HG02610 (cell line): Measurements from ENCODE around the gene MYO5B.

Experiments used
- ATAC-seq: cut with Tn5 transposase; IDR thresholded peaks from one replicate; pipeline ENCODE4 v1.9.1; 2021; ENCODE audit warnings: mild to moderate bottlenecking, moderate library complexity; ENCODE audit not compliant: unreplicated experiment

The MYO5B gene

GRCh38 chr18:50027996-50028395 is 167.0 kb downstream of the MYO5B start:
- no peak for ATAC-seq

DNA sequence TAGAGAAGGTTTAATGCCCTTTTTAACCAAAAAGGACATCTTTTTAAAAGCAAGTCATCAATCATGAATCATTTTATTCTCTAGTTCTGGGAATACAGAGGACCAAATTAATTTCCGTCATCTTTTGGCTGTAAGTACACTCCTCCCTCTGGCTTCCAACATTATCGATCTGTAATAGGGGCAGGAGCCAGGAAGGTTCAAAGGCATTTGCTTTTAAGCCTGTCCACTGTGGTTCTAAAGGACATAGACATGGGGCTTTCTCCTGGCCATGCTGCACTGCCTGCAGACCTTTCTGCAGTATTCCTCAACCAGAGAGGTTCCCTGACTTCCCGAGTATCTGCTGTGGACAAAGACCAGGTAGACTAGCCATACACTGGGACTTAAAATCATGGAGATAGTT is 170.5 kb downstream of the MYO5B start:
- no peak for ATAC-seq

GRCh38 chr18:50022985-50023384 is 172.0 kb downstream of the MYO5B start:
- no peak for ATAC-seq

- no peak for ATAC-seq
These were observed 180.3 kb downstream of the MYO5B start for GRCh38 chr18:50014606-50015005.

GRCh38 chr18:50013363-50014138 is 181.4 kb downstream of the MYO5B start:
- ATAC-seq, result no peak

GRCh38 chr18:50011813-50012435 is 183.0 kb downstream of the MYO5B start:
- ATAC-seq, result no peak

DNA sequence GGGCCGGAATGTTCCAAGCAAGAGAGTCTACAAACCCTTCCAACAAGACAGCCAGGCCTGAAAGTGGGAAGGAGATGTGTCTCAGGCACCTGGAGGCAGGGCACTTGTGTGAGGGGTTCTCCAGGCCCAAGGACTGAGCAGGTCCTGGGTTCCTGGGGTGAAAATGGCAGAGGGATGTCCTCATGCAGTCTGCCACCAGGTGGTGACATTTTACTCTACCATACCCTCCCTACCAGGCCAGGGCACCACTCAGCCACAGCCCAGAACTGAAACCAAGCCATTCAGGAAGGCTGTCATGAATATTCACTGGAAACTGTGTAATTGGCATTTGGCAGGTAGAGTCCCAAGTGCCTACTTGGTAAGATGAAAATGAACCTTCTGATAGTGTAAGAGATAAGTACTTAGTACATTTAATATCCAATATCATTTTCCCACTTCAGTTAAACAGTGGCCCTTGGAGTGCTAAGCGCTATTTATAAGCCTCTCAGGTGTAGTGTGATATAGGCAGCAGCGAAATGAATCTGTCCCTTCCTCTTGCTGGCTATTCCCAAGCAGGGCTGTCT is 185.1 kb downstream of the MYO5B start:
- ATAC-seq, result no peak

DNA sequence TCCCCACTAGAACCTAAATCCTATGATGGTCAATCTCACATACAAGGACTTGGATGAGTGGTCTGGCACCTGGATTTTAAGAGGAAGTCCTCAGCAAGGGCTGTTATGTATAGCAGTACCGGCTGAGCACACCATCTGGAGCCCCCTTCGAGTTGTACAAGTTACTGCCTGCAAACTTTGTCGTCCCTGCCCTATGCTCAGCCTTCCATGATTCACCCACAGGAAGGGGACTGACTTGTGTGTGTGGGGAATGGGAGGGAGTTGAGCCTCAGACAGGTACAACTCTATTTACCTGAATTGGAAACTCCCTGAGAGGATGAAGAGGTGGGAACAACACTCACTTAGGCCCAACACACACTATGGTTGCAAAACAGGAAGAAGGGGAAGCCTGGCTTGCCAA is 186.6 kb downstream of the MYO5B start:
- no peak for ATAC-seq

DNA sequence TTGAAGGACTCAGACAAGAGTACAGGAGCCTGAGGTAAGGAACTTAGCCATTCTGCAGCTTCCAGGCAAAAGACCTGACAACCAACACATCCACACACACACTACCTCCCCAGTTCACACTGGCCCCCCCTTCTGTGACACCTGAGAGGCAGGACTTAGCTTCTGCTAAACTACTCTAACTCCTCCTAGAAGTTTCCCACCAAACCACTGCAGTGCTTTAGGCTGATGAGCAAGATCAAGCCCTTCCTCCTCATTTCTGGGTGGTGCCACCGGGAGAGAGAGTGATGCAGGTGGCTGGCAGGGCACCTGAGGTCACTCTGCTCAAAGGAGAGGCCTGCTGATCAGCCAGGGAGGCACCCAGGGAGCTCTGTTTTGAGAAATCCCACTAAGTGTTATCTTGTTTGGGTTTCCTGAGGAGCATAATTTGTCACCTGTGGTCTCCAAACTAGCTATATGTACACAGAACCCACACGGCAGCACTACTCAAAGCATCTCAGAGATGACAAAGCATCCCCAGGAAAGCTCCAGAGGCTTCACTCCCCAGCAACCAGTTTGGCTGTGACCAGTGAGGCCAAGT is 188.4 kb downstream of the MYO5B start:
- ATAC-seq, result no peak

DNA sequence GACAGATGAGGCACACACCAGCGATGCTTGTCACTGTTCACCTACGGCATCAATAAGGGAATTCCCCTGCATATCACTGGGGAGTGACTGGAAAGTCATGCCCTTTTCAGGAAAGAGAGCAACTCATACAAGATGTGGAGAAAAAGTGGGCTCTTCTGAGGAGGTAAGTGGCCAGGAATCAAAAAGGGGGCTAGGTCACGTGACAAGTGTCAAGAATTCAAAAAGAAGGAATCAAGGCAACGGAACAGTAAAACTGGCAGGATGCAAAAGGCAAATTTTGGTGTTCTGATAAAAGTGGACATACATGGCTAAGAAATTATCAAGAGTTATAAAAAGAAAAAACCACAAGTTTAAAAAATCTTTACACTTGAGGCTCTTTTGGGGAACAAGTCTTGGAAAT is 190.9 kb downstream of the MYO5B start:
- ATAC-seq, result no peak

GRCh38 chr18:50002781-50003180 is 192.2 kb downstream of the MYO5B start:
- no peak for ATAC-seq

GRCh38 chr18:50000227-50000626 is 194.7 kb downstream of the MYO5B start:
- ATAC-seq, result no peak

GRCh38 chr18:49999128-49999527 is 195.8 kb downstream of the MYO5B start:
- ATAC-seq, result no peak

DNA sequence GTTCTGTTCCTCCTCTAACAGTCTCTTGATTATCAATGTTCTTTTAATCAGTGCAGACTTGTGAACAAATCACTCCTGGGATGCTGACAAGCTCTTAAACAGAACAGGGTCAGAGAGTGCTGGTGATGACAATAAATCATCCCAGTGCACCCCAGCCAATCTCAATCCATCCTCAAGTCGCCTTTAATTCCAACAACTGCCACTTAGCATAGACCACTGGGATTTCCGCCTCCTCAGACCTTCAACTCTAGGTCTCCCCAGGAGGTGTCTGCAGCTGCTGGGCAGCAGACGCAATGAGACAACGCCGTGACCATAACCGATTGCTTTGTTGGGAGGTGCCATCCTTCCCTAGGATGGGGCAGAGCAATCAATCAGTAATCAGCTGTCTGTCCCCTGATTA is 197.4 kb downstream of the MYO5B start:
- no peak for ATAC-seq

DNA sequence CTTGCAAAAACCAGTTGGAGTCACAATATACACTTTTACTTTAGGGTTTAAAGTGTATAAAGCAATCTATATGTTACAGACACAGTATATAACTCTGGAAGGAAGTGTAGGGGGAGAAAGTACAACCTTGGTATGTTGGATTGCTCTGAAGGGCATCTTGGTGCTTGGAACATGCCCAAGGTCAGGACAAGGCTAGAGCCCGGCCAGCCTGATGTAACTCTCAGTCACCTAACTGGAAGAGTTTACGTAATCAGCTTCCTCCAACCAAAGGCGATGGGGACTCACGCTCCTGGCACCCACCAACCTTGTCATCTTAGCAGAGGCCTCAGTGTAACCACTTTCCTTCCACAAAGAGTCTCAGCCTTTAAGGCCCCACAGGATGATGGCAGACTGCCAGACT is 200.5 kb downstream of the MYO5B start:
- no peak for ATAC-seq

DNA sequence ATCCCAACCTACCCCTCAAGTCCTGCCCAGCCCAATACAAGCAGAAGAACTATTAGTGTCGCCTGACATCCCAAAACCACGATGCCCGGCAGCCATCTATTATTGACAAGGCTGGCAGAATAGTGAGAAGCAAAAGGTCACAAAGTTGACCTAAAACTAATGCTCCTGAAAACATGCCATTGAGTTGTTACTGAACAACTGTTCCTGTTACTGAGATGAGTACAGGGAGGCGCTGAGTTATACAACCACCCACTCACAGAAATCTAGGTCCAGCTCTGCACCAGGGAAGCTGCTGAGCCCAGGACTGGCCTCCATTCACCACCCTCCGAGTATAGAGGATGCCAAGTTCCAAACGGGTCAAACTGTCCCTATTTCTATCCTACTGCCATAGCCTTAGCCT is 201.6 kb downstream of the MYO5B start:
- no peak for ATAC-seq

- no peak for ATAC-seq
These were observed 206.2 kb downstream of the MYO5B start for GRCh38 chr18:49988733-49989132.

- ATAC-seq, result no peak
These were observed 206.8 kb downstream of the MYO5B start for GRCh38 chr18:49988101-49988500.

DNA sequence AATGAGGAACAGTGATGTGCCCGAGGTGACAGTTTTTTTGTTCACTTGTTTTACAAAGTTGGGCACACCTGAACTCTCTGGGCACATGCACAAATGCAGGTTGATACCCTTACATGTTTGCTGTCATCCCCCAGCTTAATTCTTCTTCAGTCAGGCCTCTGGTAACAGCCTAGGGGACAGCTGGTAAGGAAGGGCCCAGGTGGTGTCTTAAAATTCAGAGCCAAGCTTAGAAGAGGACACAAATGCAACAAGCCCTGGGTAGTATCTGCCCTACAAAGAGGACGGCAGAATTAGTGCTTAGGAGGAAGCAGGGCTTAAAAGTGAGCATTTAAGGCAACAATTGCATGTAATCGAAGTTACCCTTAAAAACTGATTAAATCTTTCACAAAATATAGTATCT is 209.7 kb downstream of the MYO5B start:
- ATAC-seq, result no peak

GRCh38 chr18:49980896-49981295 is 214.1 kb downstream of the MYO5B start:
- ATAC-seq, result no peak

DNA sequence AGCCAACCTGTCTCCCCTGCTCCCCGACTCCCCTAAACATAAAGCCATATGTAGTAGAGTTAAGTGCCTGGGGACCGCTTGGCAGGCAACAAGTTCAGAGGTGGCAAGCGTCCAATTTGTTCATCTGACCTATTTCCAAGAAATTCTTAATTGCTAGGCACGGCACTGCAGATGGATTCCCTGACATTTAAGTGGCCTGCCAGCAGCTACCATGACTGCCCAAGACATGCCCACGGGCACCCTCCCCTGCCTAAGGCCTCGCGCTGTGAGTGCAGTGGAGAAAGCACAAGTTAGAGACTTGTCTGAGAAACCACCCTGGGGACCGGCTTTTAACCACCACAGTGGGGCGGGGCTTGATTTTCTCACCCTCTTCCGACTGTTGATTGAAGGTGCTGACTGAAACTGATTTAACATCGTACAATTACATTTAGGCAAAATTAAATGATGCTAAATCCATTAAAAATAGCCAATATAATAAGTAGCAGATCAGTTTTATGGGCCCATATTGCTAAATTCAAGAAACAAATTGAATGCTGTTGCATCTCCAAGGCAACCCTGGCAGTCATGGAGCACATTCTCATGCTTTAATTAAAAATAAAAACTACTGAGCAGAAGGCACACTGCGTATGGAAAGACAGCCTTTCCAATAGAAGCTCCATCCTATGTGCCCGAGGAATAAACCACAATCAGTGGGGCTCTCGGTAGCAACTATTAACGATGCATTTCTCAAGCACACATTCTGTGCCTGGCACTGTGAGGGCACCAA is 218.0 kb downstream of the MYO5B start:
- no peak for ATAC-seq
